ENCODE data around the gene EPPIN. TPM values are rescaled to one million over a fixed set of nuclear protein-coding genes. Genes with fewer than 3 reads are reported as not detected.

Gene EPPIN
- total RNA-seq = not detected

- no peaks in the 10 kb centered on the region for H3K36me3 ChIP-seq
- TF ChIP-seq EP300 (IDR thresholded peaks at IDR 0.05) = no peak
- no peak for TF ChIP-seq POLR2AphosphoS5 (IDR thresholded peaks at IDR 0.05)
- TF ChIP-seq CTCF (IDR thresholded peaks at IDR 0.05) = no peak
- no peak for TF ChIP-seq POLR2A (IDR thresholded peaks at IDR 0.05)
- H3K9me3 ChIP-seq = peaks cover 0 to 5% (median 0%) of the 10 kb centered on the region in 3 donors
- no peak within 1 kb of the TSS for H3K27ac ChIP-seq
- no peak within 1 kb of the TSS for H3K4me3 ChIP-seq
- ATAC-seq = no peak
- H3K4me1 ChIP-seq = no peaks in the 10 kb centered on the region
- WGBS, 2 donors (ENCODE audit: low coverage in 1 of 2) = 64 to 77% methylated on average over 3 to 5 of the region's 6 CpGs
- H3K27me3 ChIP-seq = no peaks in the 10 kb centered on the region
Measured at GRCh38 chr20:45547206-45547770, at the start of gene EPPIN. Gene EPPIN, minus strand, starts transcription at chr20:45547401. Its CDS starts 44 bp downstream, at chr20:45547357.

- Histone ChIP-seq H3K27ac (no peak overlapping the region), H3K36me3 (no peaks in the 10 kb centered on the region), H3K4me1 (no peaks in the 10 kb centered on the region), H3K27me3 (peaks cover 38% of the 10 kb centered on the region), H3K4me3 (no peak overlapping the region), H3K9me3 (peaks cover 0 to 13% (median 0%) of the 10 kb centered on the region in 3 donors)
- WGBS, 2 donors (ENCODE audit: low coverage in 1 of 2) = no CpG with 5 or more reads among the region's 1 CpG
- no peak for ATAC-seq
- TF ChIP-seq POLR2AphosphoS5 (IDR thresholded peaks at IDR 0.05) (no peak), CTCF (IDR thresholded peaks at IDR 0.05) (no peak), POLR2A (IDR thresholded peaks at IDR 0.05) (no peak), EP300 (IDR thresholded peaks at IDR 0.05) (no peak)
Measured at GRCh38 chr20:45595235-45595634, 48.0 kb upstream of the EPPIN start.

GRCh38 chr20:45593498-45593897 lies 46.3 kb upstream of the EPPIN start:
- Histone ChIP-seq H3K4me3 (no peak overlapping the region), H3K27ac (no peak overlapping the region), H3K9me3 (peaks cover 0 to 13% (median 0%) of the 10 kb centered on the region in 3 donors), H3K36me3 (no peaks in the 10 kb centered on the region), H3K4me1 (no peaks in the 10 kb centered on the region), H3K27me3 (peaks cover 38% of the 10 kb centered on the region)
- ATAC-seq = no peak
- TF ChIP-seq POLR2A (IDR thresholded peaks at IDR 0.05) (no peak), CTCF (IDR thresholded peaks at IDR 0.05) (no peak), EP300 (IDR thresholded peaks at IDR 0.05) (no peak), POLR2AphosphoS5 (IDR thresholded peaks at IDR 0.05) (no peak)
- 47 to 100% methylated on average over 1 of the region's 1 CpG for WGBS, 2 donors (ENCODE audit: low coverage in 1 of 2)

- Histone ChIP-seq H3K4me3 (no peak overlapping the region), H3K27me3 (peaks cover 35% of the 10 kb centered on the region), H3K9me3 (peaks cover 0 to 13% (median 0%) of the 10 kb centered on the region in 3 donors), H3K36me3 (no peaks in the 10 kb centered on the region), H3K27ac (no peak overlapping the region), H3K4me1 (no peaks in the 10 kb centered on the region)
- no peak for TF ChIP-seq POLR2AphosphoS5 (IDR thresholded peaks at IDR 0.05)
- peak in 2 of 4 experiments; percentile 10 to 23 for TF ChIP-seq CTCF (IDR thresholded peaks at IDR 0.05)
- 60 to 68% methylated on average over 3 to 5 of the region's 5 CpGs for WGBS, 2 donors (ENCODE audit: low coverage in 1 of 2)
- no peak for ATAC-seq
Measured at GRCh38 chr20:45592574-45593189, 45.5 kb upstream of the EPPIN start.

- no peak overlapping the region for H3K27ac ChIP-seq
- H3K36me3 ChIP-seq = no peaks in the 10 kb centered on the region
- WGBS, 2 donors (ENCODE audit: low coverage in 1 of 2) = 0% methylated on average over 1 of the region's 1 CpG; no CpG with 5 or more reads in 1 of the 2 donors
- H3K4me1 ChIP-seq = no peaks in the 10 kb centered on the region
- ATAC-seq = no peak
- peaks cover 0 to 13% (median 0%) of the 10 kb centered on the region in 3 donors for H3K9me3 ChIP-seq
- H3K4me3 ChIP-seq = no peak overlapping the region
- H3K27me3 ChIP-seq = peaks cover 9% of the 10 kb centered on the region
- TF ChIP-seq POLR2A (IDR thresholded peaks at IDR 0.05) (no peak), POLR2AphosphoS5 (IDR thresholded peaks at IDR 0.05) (no peak), CTCF (IDR thresholded peaks at IDR 0.05) (no peak), EP300 (IDR thresholded peaks at IDR 0.05) (no peak)
Measured at GRCh38 chr20:45589725-45590124, 42.5 kb upstream of the EPPIN start.
